Suprapubic skin (tissue), 3 donors: ENCODE measurements around the gene AKR7A2.

Experiments used
- CTCF ChIP-seq, 2 donors: fragments of 200-600 bp in 1 of 2; fragments of 450-650 bp in 1 of 2; sonication (generic) in 1 of 2; IDR thresholded peaks; one replicate each; pipeline ENCODE4 v1.5.1; 2016 to 2019; ENCODE audit warnings: antibody characterized with exemption in 2 of 2, mild to moderate bottlenecking in 1 of 2, moderate library complexity in 1 of 2
- EP300 ChIP-seq: sonication (generic); formaldehyde crosslinking; IDR thresholded peaks from one replicate; pipeline ENCODE4 v1.6.1; 2017; ENCODE audit warnings: antibody characterized with exemption
- POLR2A ChIP-seq, 2 donors: fragments of 450-650 bp; IDR thresholded peaks; one replicate each; pipeline ENCODE4 v1.6.1; 2017; ENCODE audit warnings: antibody characterized with exemption in 2 of 2, mild to moderate bottlenecking in 2 of 2, moderate library complexity in 2 of 2

- TF ChIP-seq CTCF (IDR thresholded peaks at IDR 0.05) (no peak), POLR2A (IDR thresholded peaks at IDR 0.05) (no peak), EP300 (no peak)
These were observed 17.7 kb upstream of the AKR7A2 start for GRCh38 chr1:19329611-19330010.
